ENCODE data around the gene AATF. TPM values are rescaled to one million over a fixed set of nuclear protein-coding genes. Genes with fewer than 3 reads are reported as not detected.

Gene AATF
- polyA plus RNA-seq, 2 of the 4 experiments (the other 2 are of a cell fraction) = 51.9 to 120 TPM

DNA sequence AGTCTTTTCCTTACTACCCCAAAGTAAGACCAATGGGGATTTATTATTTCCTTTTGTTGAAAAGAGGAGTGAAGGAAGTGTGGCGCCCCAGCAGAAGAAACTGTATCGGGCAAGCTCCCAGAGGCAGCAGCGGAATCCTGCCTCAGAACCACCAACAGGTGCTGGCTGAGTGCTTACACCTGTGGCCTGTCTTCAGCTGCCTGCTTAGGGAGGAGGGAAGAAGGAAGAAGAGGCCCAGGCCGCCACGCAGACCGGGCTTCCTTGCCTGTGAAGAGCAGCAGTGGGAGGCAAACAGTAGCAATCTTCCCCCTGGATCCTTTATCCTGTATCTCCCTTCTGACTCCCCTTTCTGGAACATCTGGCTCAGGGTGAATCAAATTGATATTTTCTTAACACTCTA is 134.7 kb downstream of the AATF start (continued):
- no peak for TF ChIP-seq FOSL2 (IDR thresholded peaks at IDR 0.05)
- no peak for TF ChIP-seq FOSL2 (CRISPR knock-in tag; IDR thresholded peaks at IDR 0.05)
- TF ChIP-seq, protein P1, sequence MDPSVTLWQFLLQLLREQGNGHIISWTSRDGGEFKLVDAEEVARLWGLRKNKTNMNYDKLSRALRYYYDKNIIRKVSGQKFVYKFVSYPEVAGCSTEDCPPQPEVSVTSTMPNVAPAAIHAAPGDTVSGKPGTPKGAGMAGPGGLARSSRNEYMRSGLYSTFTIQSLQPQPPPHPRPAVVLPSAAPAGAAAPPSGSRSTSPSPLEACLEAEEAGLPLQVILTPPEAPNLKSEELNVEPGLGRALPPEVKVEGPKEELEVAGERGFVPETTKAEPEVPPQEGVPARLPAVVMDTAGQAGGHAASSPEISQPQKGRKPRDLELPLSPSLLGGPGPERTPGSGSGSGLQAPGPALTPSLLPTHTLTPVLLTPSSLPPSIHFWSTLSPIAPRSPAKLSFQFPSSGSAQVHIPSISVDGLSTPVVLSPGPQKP (IDR thresholded peaks at IDR 0.05; ENCODE audit: low read depth, low read length) = no peak
- no peak for TF ChIP-seq ZC3H11A (IDR thresholded peaks at IDR 0.05)
- TF ChIP-seq CEBPB (IDR thresholded peaks at IDR 0.05) = no peak
- no peak for TF ChIP-seq JUNB (IDR thresholded peaks at IDR 0.05)
- TF ChIP-seq HES2 (IDR thresholded peaks at IDR 0.05) = no peak

GRCh38 chr17:37084372-37084771 is 135.6 kb downstream of the AATF start:
- Histone ChIP-seq H3K4me3 (no peak overlapping the region), H3K4me2 (no peak overlapping the region), H3K9me3 (no peaks in the 10 kb centered on the region), H3K27ac (no peak overlapping the region), H3K4me1 (no peaks in the 10 kb centered on the region)
- ATAC-seq = no peak
- DNase-seq (ENCODE audit: low read depth in 1 of 2, low spot score in 1 of 2) = no peak
- 97% methylated on average over 5 of the region's 5 CpGs for WGBS (ENCODE audit: missing lambda C conversion rate)
- no peak for TF ChIP-seq USF2 (IDR thresholded peaks at IDR 0.05)
- TF ChIP-seq ZFP36 (IDR thresholded peaks at IDR 0.05; ENCODE audit: borderline replicate concordance, partially characterized antibody) = no peak
- no peak for TF ChIP-seq TFCP2L1 (CRISPR knock-in tag; IDR thresholded peaks at IDR 0.05)
- no peak for TF ChIP-seq KDM5A (IDR thresholded peaks at IDR 0.05)
- TF ChIP-seq FOXS1 (CRISPR knock-in tag; IDR thresholded peaks at IDR 0.05) = no peak
- TF ChIP-seq, protein P2, sequence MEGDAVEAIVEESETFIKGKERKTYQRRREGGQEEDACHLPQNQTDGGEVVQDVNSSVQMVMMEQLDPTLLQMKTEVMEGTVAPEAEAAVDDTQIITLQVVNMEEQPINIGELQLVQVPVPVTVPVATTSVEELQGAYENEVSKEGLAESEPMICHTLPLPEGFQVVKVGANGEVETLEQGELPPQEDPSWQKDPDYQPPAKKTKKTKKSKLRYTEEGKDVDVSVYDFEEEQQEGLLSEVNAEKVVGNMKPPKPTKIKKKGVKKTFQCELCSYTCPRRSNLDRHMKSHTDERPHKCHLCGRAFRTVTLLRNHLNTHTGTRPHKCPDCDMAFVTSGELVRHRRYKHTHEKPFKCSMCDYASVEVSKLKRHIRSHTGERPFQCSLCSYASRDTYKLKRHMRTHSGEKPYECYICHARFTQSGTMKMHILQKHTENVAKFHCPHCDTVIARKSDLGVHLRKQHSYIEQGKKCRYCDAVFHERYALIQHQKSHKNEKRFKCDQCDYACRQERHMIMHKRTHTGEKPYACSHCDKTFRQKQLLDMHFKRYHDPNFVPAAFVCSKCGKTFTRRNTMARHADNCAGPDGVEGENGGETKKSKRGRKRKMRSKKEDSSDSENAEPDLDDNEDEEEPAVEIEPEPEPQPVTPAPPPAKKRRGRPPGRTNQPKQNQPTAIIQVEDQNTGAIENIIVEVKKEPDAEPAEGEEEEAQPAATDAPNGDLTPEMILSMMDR (IDR thresholded peaks at IDR 0.05) = no peak
- no peak for TF ChIP-seq PBX3 (IDR thresholded peaks at IDR 0.05)
- TF ChIP-seq FOSL2 (IDR thresholded peaks at IDR 0.05) = no peak
- TF ChIP-seq FOSL2 (CRISPR knock-in tag; IDR thresholded peaks at IDR 0.05) = no peak
- no peak for FAIRE-seq
- CTCF ChIA-PET = interaction anchor here (1.0 to 5.0 kb wide), 4 partner anchors 9 to 91 kb away, joined by 3 to 25 read pairs (median 8); no protein-coding TSS in a partner anchor
- POLR2A ChIA-PET = no interaction called here

- Histone ChIP-seq H3K4me2 (no peak overlapping the region), H3K27ac (no peak overlapping the region), H3K9me3 (no peaks in the 10 kb centered on the region), H3K4me3 (no peak overlapping the region), H3K4me1 (no peaks in the 10 kb centered on the region)
- FAIRE-seq (no peak), DNase-seq (ENCODE audit: low read depth in 1 of 2, low spot score in 1 of 2) (no peak), ATAC-seq (no peak)
- WGBS (ENCODE audit: missing lambda C conversion rate) = 93% methylated on average over 3 of the region's 3 CpGs
- TF ChIP-seq GATA3 (IDR thresholded peaks at IDR 0.05; ENCODE audit: borderline replicate concordance) = no peak
- TF ChIP-seq CHD4 (IDR thresholded peaks at IDR 0.05; ENCODE audit: borderline replicate concordance) = no peak
- TF ChIP-seq ESRRA (IDR thresholded peaks at IDR 0.05; ENCODE audit: borderline replicate concordance, low read length) = no peak
- TF ChIP-seq EHF (CRISPR knock-in tag; IDR thresholded peaks at IDR 0.05) = no peak
- TF ChIP-seq TP53 (CRISPR knock-in tag; IDR thresholded peaks at IDR 0.05) = no peak
- TF ChIP-seq EP300 (IDR thresholded peaks at IDR 0.05) = no peak
- no peak for TF ChIP-seq JUNB (IDR thresholded peaks at IDR 0.05)
- TF ChIP-seq ATOH8 (CRISPR knock-in tag; IDR thresholded peaks at IDR 0.05; ENCODE audit: low read depth) = no peak
- ChIA-PET POLR2A (no interaction called here), CTCF (interaction anchor here (1.0 to 2.6 kb wide), 5 partner anchors 9 to 457 kb away, joined by 3 to 12 read pairs (median 3); no protein-coding TSS in a partner anchor)
These were observed 137.6 kb downstream of the AATF start for GRCh38 chr17:37086334-37086733.
